K562 (cell line): ENCODE measurements around the gene NT5DC4. TPM values are rescaled to one million over a fixed set of nuclear protein-coding genes. Genes with fewer than 3 reads are reported as not detected.

ENCODE experiments used
- ETS1 ChIP-seq: conservative IDR thresholded peaks from 2 replicates; pipeline ENCODE4 v1.6.1; 2011; ENCODE audit warnings: low read depth, mild to moderate bottlenecking, low read length; ENCODE audit not compliant: control insufficient read depth
- FOXK2 ChIP-seq, 2 experiments: fragments of 450-650 bp; IDR thresholded peaks in 1 of 2; conservative IDR thresholded peaks in 1 of 2; 2 replicates each; pipeline ENCODE4 v1.6.1; 2016; ENCODE audit warnings: low read depth in 2 of 2, mild to moderate bottlenecking in 1 of 2
- HCFC1 ChIP-seq: IDR thresholded peaks from 2 replicates; pipeline ENCODE4 v1.6.1; 2012; ENCODE audit warnings: low read depth, low read length, improper control_type of control experiment
- HMGN3 ChIP-seq: IDR thresholded peaks from 2 replicates; pipeline ENCODE4 v1.6.1; 2011; ENCODE audit warnings: borderline replicate concordance, low read depth, mild to moderate bottlenecking, mixed read lengths, low read length; ENCODE audit not compliant: insufficient read length; ENCODE audit errors: extremely low read depth
- HNRNPH1 ChIP-seq: fragments of 200-400 bp; formaldehyde crosslinking; optimal IDR thresholded peaks from 2 replicates; pipeline ENCODE3; 2017; ENCODE audit warnings: low read depth, mild to moderate bottlenecking, low read length, moderate library complexity
- HNRNPLL ChIP-seq: fragments of 200-400 bp; formaldehyde crosslinking; IDR thresholded peaks from 2 replicates; pipeline ENCODE4 v1.6.1; 2017; ENCODE audit warnings: low read length, low read depth, mild to moderate bottlenecking; ENCODE audit not compliant: poor library complexity, severe bottlenecking
- IRF2 ChIP-seq: sonication (generic); formaldehyde crosslinking; IDR thresholded peaks from 2 replicates; pipeline ENCODE4 v1.8.1; 2022; ENCODE audit warnings: mild to moderate bottlenecking, missing genetic modification reagents
- KDM1A ChIP-seq, 2 experiments: fragments of 450-650 bp; IDR thresholded peaks; 2 replicates each; pipeline ENCODE4 v1.6.1; 2016; ENCODE audit warnings: mild to moderate bottlenecking in 2 of 2
- PKNOX1 ChIP-seq: fragments of 450-650 bp; IDR thresholded peaks from 2 replicates; pipeline ENCODE4 v1.6.1; 2016
- RAD21 ChIP-seq, 2 experiments: fragments of 250-450 bp in 1 of 2; fragments of 450-650 bp in 1 of 2; sonication (Bioruptor Pico) in 1 of 2; formaldehyde crosslinking in 1 of 2; IDR thresholded peaks in 1 of 2; conservative IDR thresholded peaks in 1 of 2; 2 replicates each; pipeline versions ENCODE4 v1.4.0 to v1.8.0; 2020 to 2022; ENCODE audit warnings: mild to moderate bottlenecking in 2 of 2, moderate library complexity in 1 of 2
- RBM17 ChIP-seq: fragments of 200-400 bp; formaldehyde crosslinking; IDR thresholded peaks from 2 replicates; pipeline ENCODE4 v1.6.1; 2017; ENCODE audit warnings: low read depth, mild to moderate bottlenecking, low read length, borderline replicate concordance
- RFX7 ChIP-seq: fragments of 250-450 bp; sonication (Bioruptor Pico); IDR thresholded peaks from 2 replicates; pipeline ENCODE4 v1.5.1; 2021; ENCODE audit warnings: mild to moderate bottlenecking
- TBL1XR1 ChIP-seq, 2 experiments: IDR thresholded peaks; 2 replicates each; pipeline ENCODE4 v1.6.1; 2012; ENCODE audit warnings: improper control_type of control experiment in 2 of 2, low read length in 2 of 2, mild to moderate bottlenecking in 1 of 2
- TFAP4 ChIP-seq: sonication (generic); formaldehyde crosslinking; IDR thresholded peaks from 2 replicates; pipeline ENCODE4 v1.8.0; 2022; ENCODE audit warnings: missing genetic modification reagents, mild to moderate bottlenecking, moderate library complexity, borderline replicate concordance
- UBTF ChIP-seq, 2 experiments: IDR thresholded peaks; 2 replicates each; pipeline ENCODE4 v1.6.1; 2012; ENCODE audit warnings: improper control_type of control experiment in 2 of 2, low read depth in 2 of 2, low read length in 2 of 2, borderline replicate concordance in 1 of 2
- USF1 ChIP-seq: sonication (generic); formaldehyde crosslinking; IDR thresholded peaks from 2 replicates; pipeline ENCODE4 v1.9.0; 2022; ENCODE audit warnings: mild to moderate bottlenecking, missing genetic modification reagents
- ZBTB12 ChIP-seq: fragments of 250-450 bp; sonication (Bioruptor Pico); IDR thresholded peaks from 2 replicates; pipeline ENCODE4 v1.4.0; 2020
- ZNF184 ChIP-seq: sonication (generic); formaldehyde crosslinking; IDR thresholded peaks from 2 replicates; pipeline ENCODE4 v1.5.0; 2020; ENCODE audit warnings: missing genetic modification reagents
- polyA plus RNA-seq, 8 experiments: library from polyadenylated mRNA; depleted of rRNA in 4 of 8; stranded (reverse) in 5 of 8; unstranded in 3 of 8; fragments of >200 nt; fragmentation: Nextera tagmentation in 2 of 8; fragmentation: Illumina TruSeq in 1 of 8; extraction: Ambion mirVana in 2 of 8; extraction: Trizol in 1 of 8; gene quantifications; 2 replicates each; pipeline versions ENCODE4 v1.2.1 to v1.2.3, GENCODE V29; 2011 to 2014; ENCODE audit warnings: inconsistent platforms in 1 of 8, missing spikeins in 1 of 8
- total RNA-seq, 7 experiments: library from RNA; depleted of rRNA in 6 of 7; stranded (reverse); fragments of >200 nt in 6 of 7; fragmentation: Illumina TruSeq in 2 of 7; extraction: Trizol in 2 of 7; gene quantifications; 2 replicates each; pipeline versions ENCODE4 v1.2.1 to v1.2.3, GENCODE V29; 2011 to 2021; ENCODE audit warnings: low replicate concordance in 1 of 7

NT5DC4 gene
- total and polyA plus RNA-seq, 9 of the 15 experiments (the other 6 are each of a cell fraction or from before 2014, with no cell fraction given): 0.44 to 6.9 (median 2.5) TPM

GRCh38 chr2:112784199-112785189, 63.7 kb downstream of the NT5DC4 start, which contains the start of gene IL1A (continued):
- TF ChIP-seq PKNOX1: peak; percentile 53
- TF ChIP-seq HMGN3: no peak
- no peak for TF ChIP-seq FOXK2 (conservative IDR thresholded peaks at IDR 0.05 in 1 of 2, IDR thresholded peaks at IDR 0.05 in 1 of 2; ENCODE audit: low read depth in 2 of 2)
- TF ChIP-seq ZBTB12: no peak
- no peak for TF ChIP-seq RBM17
- no peak for TF ChIP-seq HNRNPH1
- TF ChIP-seq TBL1XR1 (IDR thresholded peaks at IDR 0.05; ENCODE audit: low read length in 2 of 2): no peak
- TF ChIP-seq RFX7 (CRISPR knock-in tag): no peak
- no peak for TF ChIP-seq ETS1
- no peak for TF ChIP-seq RAD21 (CRISPR knock-in tag; conservative IDR thresholded peaks at IDR 0.05 in 1 of 2, IDR thresholded peaks at IDR 0.05 in 1 of 2)
- no peak for TF ChIP-seq ZNF184 (CRISPR knock-in tag)
- no peak for TF ChIP-seq HCFC1
- no peak for TF ChIP-seq USF1
- TF ChIP-seq HNRNPLL: no peak
- no peak for TF ChIP-seq IRF2
- TF ChIP-seq TFAP4 (CRISPR knock-in tag): no peak
- no peak for TF ChIP-seq UBTF (IDR thresholded peaks at IDR 0.05; ENCODE audit: borderline replicate concordance in 1 of 2, low read depth in 2 of 2, low read length in 2 of 2)
- TF ChIP-seq KDM1A (IDR thresholded peaks at IDR 0.05): peak in 1 of 2 experiments; percentile 26; a peak in 1 of 4 replicates
